Gastrocnemius medialis (tissue), 4 donors: ENCODE data around the gene FGG. TPM values are rescaled to one million over a fixed set of nuclear protein-coding genes. Genes with fewer than 3 reads are reported as not detected.

Source experiments
- ATAC-seq, 2 donors: fragments of 150-250 bp; one replicate each; pipeline ENCODE4 v1.9.1; 2016
- DNase-seq, 2 donors: peaks; one replicate each; pipeline ENCODE4 v3.0.0-alpha.2; 2019
- H3K27ac ChIP-seq, 4 donors: fragments of 200-600 bp; sonication (generic); 1 replicate in 1 of 4; 2 replicates in 3 of 4; pipeline ENCODE4 v1.5.1; 2016 to 2018; ENCODE audit warnings: mild to moderate bottlenecking in 2 of 4, moderate library complexity in 1 of 4
- H3K27me3 ChIP-seq, 3 donors: fragments of 200-600 bp; sonication (generic) in 2 of 3; 1 replicate in 1 of 3; 2 replicates in 2 of 3; pipeline versions ENCODE4 v1.5.1 to v1.6.0; 2016 to 2019; ENCODE audit warnings: mild to moderate bottlenecking in 1 of 3, moderate library complexity in 1 of 3
- H3K36me3 ChIP-seq, 2 donors: fragments of 200-600 bp; sonication (generic) in 1 of 2; one replicate each; pipeline ENCODE4 v1.5.1; 2017 to 2018
- H3K4me1 ChIP-seq, 2 donors: fragments of 200-600 bp; sonication (generic) in 1 of 2; one replicate each; pipeline ENCODE4 v1.5.1; 2016 to 2017; ENCODE audit warnings: mild to moderate bottlenecking in 2 of 2
- H3K4me3 ChIP-seq, 4 donors: fragments of 200-600 bp; sonication (generic) in 3 of 4; 1 replicate in 1 of 4; 2 replicates in 3 of 4; pipeline ENCODE4 v1.5.1; 2016 to 2019; ENCODE audit warnings: mild to moderate bottlenecking in 2 of 4
- H3K9me3 ChIP-seq, 3 donors: fragments of 200-600 bp; sonication (generic) in 2 of 3; 1 replicate in 1 of 3; 2 replicates in 2 of 3; pipeline ENCODE4 v1.5.1; 2016 to 2019
- CTCF ChIP-seq, 5 experiments: fragments of 450-650 bp in 3 of 5; fragments of 200-600 bp in 2 of 5; sonication (generic) in 2 of 5; IDR thresholded peaks in 4 of 5; conservative IDR thresholded peaks in 1 of 5; 1 replicate in 4 of 5; 2 replicates in 1 of 5; pipeline ENCODE4 v1.5.1; 2016 to 2019; ENCODE audit warnings: antibody characterized with exemption in 5 of 5, mild to moderate bottlenecking in 3 of 5, moderate library complexity in 3 of 5
- POLR2A ChIP-seq, 2 donors: fragments of 450-650 bp; IDR thresholded peaks; one replicate each; pipeline ENCODE4 v1.6.1; 2017; ENCODE audit warnings: antibody characterized with exemption in 2 of 2, mild to moderate bottlenecking in 2 of 2, moderate library complexity in 2 of 2
- in situ Hi-C, 4 donors: fragments of 200-750 bp; cut with MboI; loops; one replicate each; pipeline versions ENCODE4 v1.15.0 to v1.8.0; 2017; ENCODE audit warnings: low sequenced_read_pairs in 4 of 4
- intact Hi-C: fragments of 100-400 bp; cut with DNase I; formaldehyde crosslinking; loops from one replicate; pipeline ENCODE4 v1.15.1; 2023; ENCODE audit warnings: low total_unique reads
- total RNA-seq, 4 donors: library from RNA; depleted of rRNA; stranded (reverse); fragments of >200 nt; gene quantifications; one replicate each; pipeline versions ENCODE4 v1.1.0 to v1.2.3, GENCODE V29; 2016

Gene FGG
- total RNA-seq, 4 donors from 2014 or later: 21.0 to 44.3 TPM; not detected in 2

GRCh38 chr4:154578919-154579318 is 33.5 kb downstream of the FGG start:
- in situ Hi-C loops (no loop called here), intact Hi-C loops (no loop called here)
- H3K27ac ChIP-seq: no peak overlapping the region

GRCh38 chr4:154577324-154577723 is 35.1 kb downstream of the FGG start:
- DNase-seq: no peak
- intact Hi-C loops (no loop called here), in situ Hi-C loops (no loop called here)
- ATAC-seq: no peak
- Histone ChIP-seq H3K36me3 (no peaks in the 10 kb centered on the region), H3K27me3 (no peaks in the 10 kb centered on the region), H3K4me3 (no peak overlapping the region), H3K4me1 (no peaks in the 10 kb centered on the region), H3K27ac (no peak overlapping the region), H3K9me3 (no peaks in the 10 kb centered on the region)
- TF ChIP-seq CTCF (IDR thresholded peaks at IDR 0.05 in 4 of 5, conservative IDR thresholded peaks at IDR 0.05 in 1 of 5) (no peak), POLR2A (IDR thresholded peaks at IDR 0.05) (no peak)

More at GRCh38 chr4:154578919-154579318, 33.5 kb downstream of the FGG start:
- H3K9me3 ChIP-seq: no peaks in the 10 kb centered on the region
- H3K4me1 ChIP-seq: no peaks in the 10 kb centered on the region
- TF ChIP-seq POLR2A (IDR thresholded peaks at IDR 0.05) (no peak), CTCF (IDR thresholded peaks at IDR 0.05 in 4 of 5, conservative IDR thresholded peaks at IDR 0.05 in 1 of 5) (no peak)
- DNase-seq (no peak), ATAC-seq (no peak)
- no peaks in the 10 kb centered on the region for H3K27me3 ChIP-seq
- H3K4me3 ChIP-seq: no peak overlapping the region
- no peaks in the 10 kb centered on the region for H3K36me3 ChIP-seq

- intact Hi-C loops: no loop called here
- in situ Hi-C loops: loop anchor here in 1 of 4 donors (25.0 kb wide), 1 partner anchor 788 kb away; no protein-coding TSS in a partner anchor
- Histone ChIP-seq H3K27ac (no peak overlapping the region), H3K4me3 (no peak overlapping the region), H3K36me3 (no peaks in the 10 kb centered on the region), H3K27me3 (no peaks in the 10 kb centered on the region), H3K9me3 (no peaks in the 10 kb centered on the region), H3K4me1 (no peaks in the 10 kb centered on the region)
- ATAC-seq (no peak), DNase-seq (no peak)
- TF ChIP-seq POLR2A (IDR thresholded peaks at IDR 0.05) (no peak), CTCF (IDR thresholded peaks at IDR 0.05 in 4 of 5, conservative IDR thresholded peaks at IDR 0.05 in 1 of 5) (no peak)
Observed at GRCh38 chr4:154574311-154574710, 38.1 kb downstream of the FGG start.

GRCh38 chr4:154573190-154573870 is 39.1 kb downstream of the FGG start:
- H3K27ac ChIP-seq: no peak overlapping the region
- in situ Hi-C loops: loop anchor here in 1 of 4 donors (25.0 kb wide), 1 partner anchor 789 kb away; no protein-coding TSS in a partner anchor
- no peaks in the 10 kb centered on the region for H3K36me3 ChIP-seq
- no peak for ATAC-seq
- H3K4me3 ChIP-seq: no peak overlapping the region
- H3K27me3 ChIP-seq: no peaks in the 10 kb centered on the region
- no peaks in the 10 kb centered on the region for H3K4me1 ChIP-seq
- TF ChIP-seq POLR2A (IDR thresholded peaks at IDR 0.05) (no peak), CTCF (IDR thresholded peaks at IDR 0.05 in 4 of 5, conservative IDR thresholded peaks at IDR 0.05 in 1 of 5) (no peak)
- intact Hi-C loops: no loop called here
- H3K9me3 ChIP-seq: no peaks in the 10 kb centered on the region
- no peak for DNase-seq
